Kidney (tissue), 14 donors: ENCODE results near the gene KPTN. TPM values are rescaled to one million over a fixed set of nuclear protein-coding genes. Genes with fewer than 3 reads are reported as not detected.

ENCODE experiments used
- DNase-seq, 5 donors: peaks; one replicate each; pipeline ENCODE4 v3.0.0-alpha.2; 2013 to 2020
- FAIRE-seq: peaks from 2 replicates; lab custom pipeline; 2012; peaks lifted over from hg19 to GRCh38; lab: Jason Lieb, UNC
- H3K27ac ChIP-seq, 2 donors: one replicate each; pipeline ENCODE4 v1.7.0; 2013; ENCODE audit warnings: low read depth in 2 of 2, low read length in 2 of 2, inconsistent platforms in 1 of 2
- H3K27me3 ChIP-seq: one replicate; pipeline ENCODE4 v1.7.1; 2013; ENCODE audit warnings: low read length, inconsistent platforms; ENCODE audit not compliant: control insufficient read depth, insufficient read depth
- H3K36me3 ChIP-seq, 3 donors: one replicate each; pipeline versions ENCODE4 v1.7.0 to v1.7.1; 2013; ENCODE audit warnings: low read length in 3 of 3, control low read depth in 1 of 3, inconsistent platforms in 1 of 3; ENCODE audit not compliant: insufficient read depth in 3 of 3, control insufficient read depth in 2 of 3
- H3K4me1 ChIP-seq, 3 donors: one replicate each; pipeline versions ENCODE4 v1.7.0 to v1.7.1; 2013; ENCODE audit warnings: low read length in 3 of 3, inconsistent platforms in 1 of 3, low read depth in 1 of 3; ENCODE audit not compliant: control insufficient read depth in 2 of 3, insufficient read depth in 2 of 3
- H3K4me3 ChIP-seq, 3 donors: one replicate each; pipeline versions ENCODE4 v1.7.0 to v1.8.1; 2013; ENCODE audit warnings: low read length in 3 of 3, control low read depth in 1 of 3, inconsistent platforms in 1 of 3
- H3K9ac ChIP-seq, 3 donors: one replicate each; pipeline versions ENCODE4 v1.7.0 to v1.7.1; 2013; ENCODE audit warnings: low read length in 3 of 3, control low read depth in 1 of 3, inconsistent platforms in 1 of 3
- H3K9me3 ChIP-seq, 3 donors: one replicate each; pipeline versions ENCODE4 v1.7.0 to v1.7.1; 2013; ENCODE audit warnings: low read length in 3 of 3, control low read depth in 1 of 3, inconsistent platforms in 1 of 3; ENCODE audit not compliant: control insufficient read depth in 2 of 3, insufficient read depth in 1 of 3
- intact Hi-C: fragments of 100-400 bp; cut with DNase I; formaldehyde crosslinking; loops from one replicate; pipeline ENCODE4 v1.11.1; 2022
- polyA plus RNA-seq: library from polyadenylated mRNA; stranded (reverse); fragments of 350-450 nt; fragmentation: Illumina TruSeq; extraction: RNeasy Lipid Tissue Mini Kit (QIAGEN cat#74804); gene quantifications from one replicate; pipeline ENCODE4 v1.2.3, GENCODE V29; 2014; ENCODE audit warnings: low read depth, low replicate concordance; ENCODE audit not compliant: insufficient read depth
- total RNA-seq: library from RNA; stranded (reverse); fragmentation: NEBNext Ultra II Directional; extraction: Animal tissue kit (Norgen Biotek cat#: 25700); gene quantifications from one replicate; pipeline ENCODE4 v1.2.1, GENCODE V29; 2021
- TF ChIP-seq, protein P1 (sequence below): IDR thresholded peaks from 3 replicates; pipeline ENCODE4 v1.5.1; 2012; ENCODE audit warnings: mild to moderate bottlenecking, moderate library complexity, borderline replicate concordance; ENCODE audit not compliant: insufficient read depth; ENCODE audit errors: extremely low read depth
- donor health status: control.
- donor health status: control.
- donor health status: control.
- donor health status: control.
- donor health status: control.
- donor health status: DM: yes; HTN: yes; CAD: no.
- donor health status: Normal renal cell carcinoma (clear cell type).

KPTN gene
- total and polyA plus RNA-seq, 2 donors from 2014 or later, result 7.4 to 25.5 TPM

DNA sequence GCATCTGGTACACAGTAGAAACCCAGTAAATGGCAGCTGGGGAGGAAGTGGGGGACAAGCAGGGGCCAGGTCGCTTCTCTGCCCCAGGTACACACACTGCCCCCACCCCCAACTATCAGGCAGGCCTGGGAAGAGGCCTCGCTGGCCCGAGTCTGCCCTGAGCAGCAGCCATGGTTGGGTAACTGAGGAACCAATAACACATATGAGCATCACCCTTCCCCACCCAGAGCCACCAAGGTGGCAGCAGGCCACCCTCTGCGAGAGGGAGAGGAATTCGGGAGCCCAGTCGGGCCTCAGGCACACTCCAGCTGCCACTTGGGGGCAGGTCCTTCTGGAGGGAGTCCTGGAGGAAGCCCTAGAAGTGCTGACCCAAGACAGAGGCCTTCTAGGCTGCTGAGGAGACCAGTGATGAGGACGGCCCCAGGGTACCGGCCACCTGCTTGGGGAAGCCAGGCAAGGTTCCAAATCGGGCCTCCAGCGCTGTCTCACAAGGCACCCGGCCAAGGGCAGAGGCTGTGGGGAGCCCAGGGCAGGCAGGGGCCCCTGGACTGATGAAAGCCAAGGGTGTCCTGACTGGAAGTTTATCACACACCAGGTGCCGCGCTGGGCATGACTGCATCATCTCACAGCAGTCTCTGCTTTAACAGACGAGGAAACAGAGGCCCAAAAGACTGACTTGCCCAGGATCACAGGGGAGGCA, 14.0 kb upstream of the KPTN start:
- Histone ChIP-seq H3K4me3 (no peak overlapping the region), H3K27me3 (no peaks in the 10 kb centered on the region), H3K9ac (no peak overlapping the region), H3K27ac (no peak overlapping the region), H3K9me3 (no peaks in the 10 kb centered on the region), H3K36me3 (peaks cover 0 to 48% (median 34%) of the 10 kb centered on the region in 3 donors), H3K4me1 (no peaks in the 10 kb centered on the region)
- intact Hi-C loops, result no loop called here
- TF ChIP-seq, protein P1, sequence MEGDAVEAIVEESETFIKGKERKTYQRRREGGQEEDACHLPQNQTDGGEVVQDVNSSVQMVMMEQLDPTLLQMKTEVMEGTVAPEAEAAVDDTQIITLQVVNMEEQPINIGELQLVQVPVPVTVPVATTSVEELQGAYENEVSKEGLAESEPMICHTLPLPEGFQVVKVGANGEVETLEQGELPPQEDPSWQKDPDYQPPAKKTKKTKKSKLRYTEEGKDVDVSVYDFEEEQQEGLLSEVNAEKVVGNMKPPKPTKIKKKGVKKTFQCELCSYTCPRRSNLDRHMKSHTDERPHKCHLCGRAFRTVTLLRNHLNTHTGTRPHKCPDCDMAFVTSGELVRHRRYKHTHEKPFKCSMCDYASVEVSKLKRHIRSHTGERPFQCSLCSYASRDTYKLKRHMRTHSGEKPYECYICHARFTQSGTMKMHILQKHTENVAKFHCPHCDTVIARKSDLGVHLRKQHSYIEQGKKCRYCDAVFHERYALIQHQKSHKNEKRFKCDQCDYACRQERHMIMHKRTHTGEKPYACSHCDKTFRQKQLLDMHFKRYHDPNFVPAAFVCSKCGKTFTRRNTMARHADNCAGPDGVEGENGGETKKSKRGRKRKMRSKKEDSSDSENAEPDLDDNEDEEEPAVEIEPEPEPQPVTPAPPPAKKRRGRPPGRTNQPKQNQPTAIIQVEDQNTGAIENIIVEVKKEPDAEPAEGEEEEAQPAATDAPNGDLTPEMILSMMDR, result no peak
- no peak for FAIRE-seq
- DNase-seq, result no peak

DNA sequence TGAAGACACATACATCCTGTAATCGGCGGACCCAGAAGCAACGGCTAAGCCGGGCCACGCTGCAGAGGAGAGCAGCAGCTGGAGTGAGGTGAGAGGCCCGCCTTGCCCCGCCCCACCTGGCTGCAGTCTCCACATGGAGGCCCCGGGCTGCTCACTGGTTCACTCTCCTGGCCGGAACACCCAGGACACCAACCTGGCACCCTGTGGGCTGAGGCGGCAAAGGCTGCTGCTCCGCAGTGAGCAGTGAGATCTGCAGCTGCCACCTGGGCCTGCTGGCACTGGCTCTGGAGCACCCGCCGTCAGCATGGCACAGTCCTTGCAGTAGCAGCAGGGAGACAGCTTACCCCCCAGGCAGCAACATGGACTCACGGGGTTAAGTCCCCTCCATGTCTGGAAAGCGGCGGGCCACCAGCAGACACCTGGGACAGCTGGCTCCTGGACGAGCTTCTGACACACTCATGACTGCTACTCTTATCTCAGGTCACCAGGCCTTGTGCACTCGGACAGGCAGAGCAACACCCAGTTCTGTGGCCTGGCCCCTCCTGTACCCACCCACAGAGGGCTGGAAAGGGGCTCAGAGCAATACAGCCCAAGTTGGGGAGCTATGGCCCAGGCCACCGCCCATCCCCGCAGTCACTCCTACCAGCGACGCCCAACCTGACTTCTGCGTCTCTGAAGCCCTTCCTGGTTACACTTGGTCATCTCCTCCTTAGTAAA, 13.2 kb upstream of the KPTN start:
- Histone ChIP-seq H3K9ac (no peak overlapping the region), H3K9me3 (no peaks in the 10 kb centered on the region), H3K4me1 (no peaks in the 10 kb centered on the region), H3K36me3 (peaks cover 0 to 44% (median 30%) of the 10 kb centered on the region in 3 donors), H3K27ac (no peak overlapping the region), H3K27me3 (no peaks in the 10 kb centered on the region), H3K4me3 (no peak overlapping the region)
- DNase-seq, result no peak
- TF ChIP-seq, protein P1, result no peak
- no peak for FAIRE-seq
- intact Hi-C loops, result no loop called here

DNA sequence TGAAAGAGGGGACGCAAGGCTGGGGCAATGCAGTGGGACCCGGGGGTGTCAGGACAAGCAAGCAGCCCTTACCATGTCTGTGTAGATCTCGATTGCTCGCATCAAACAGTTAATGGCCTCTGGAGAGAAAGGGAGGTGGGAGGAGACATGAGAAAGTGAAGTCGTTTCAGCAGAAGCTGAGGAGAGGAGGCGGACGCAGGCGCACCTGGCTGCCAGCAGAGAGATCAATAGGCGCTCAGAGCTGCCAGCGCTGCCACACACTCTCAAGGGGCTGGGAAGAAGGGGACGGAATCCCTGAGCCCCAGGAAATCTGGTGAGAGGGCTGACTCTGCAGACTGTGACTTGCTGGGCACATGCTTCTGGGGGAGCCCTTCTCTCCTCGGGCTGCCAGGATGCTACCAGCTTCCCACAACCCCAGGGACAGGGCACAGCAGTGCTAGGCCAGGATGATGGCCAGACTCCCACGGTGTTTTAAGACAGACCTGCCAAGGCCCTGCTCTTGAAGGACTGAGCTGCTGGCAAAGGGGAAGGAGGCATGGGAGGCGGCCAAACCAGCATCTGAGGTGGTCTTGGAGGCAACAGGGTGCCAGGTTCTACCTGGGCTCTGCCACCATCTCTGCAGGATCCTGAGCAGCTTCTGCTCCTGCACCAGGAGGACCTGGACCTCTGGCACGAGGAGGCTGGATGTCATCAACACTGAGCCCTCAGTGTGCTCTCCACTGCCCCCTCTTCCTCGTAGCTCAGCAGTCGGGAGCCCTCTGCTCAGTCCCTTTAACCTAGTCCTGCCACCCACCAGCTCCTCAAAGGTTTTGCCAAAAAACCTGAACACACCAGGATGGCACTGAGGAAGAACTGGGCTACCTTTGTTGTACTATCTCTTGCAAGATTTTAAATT, 11.7 kb upstream of the KPTN start:
- TF ChIP-seq, protein P1, result no peak
- no peaks in the 10 kb centered on the region for H3K9me3 ChIP-seq
- peaks cover 0 to 37% (median 33%) of the 10 kb centered on the region in 3 donors for H3K36me3 ChIP-seq
- DNase-seq (no peak), FAIRE-seq (no peak)
- intact Hi-C loops, result no loop called here
- H3K27ac ChIP-seq, result no peak overlapping the region
- no peak overlapping the region for H3K9ac ChIP-seq
- H3K4me1 ChIP-seq, result no peaks in the 10 kb centered on the region
- H3K27me3 ChIP-seq, result no peaks in the 10 kb centered on the region
- H3K4me3 ChIP-seq, result no peak overlapping the region
